Trophoblast cell (in vitro differentiated cells and primary cell): ENCODE results near the gene MAGEA9B.
"Not testable (repeated sequence)": the region's sequence is repeated elsewhere in the genome, so short reads cannot be mapped to it uniquely, and the experiment has no call there.

Experiments
- DNase-seq, 2 donors: peaks; one replicate each; pipeline ENCODE4 v3.0.0-alpha.2; 2016
- H2AFZ ChIP-seq: 2 replicates; pipeline ENCODE4 v1.6.1; 2013; ENCODE audit warnings: low read length, moderate library complexity, mild to moderate bottlenecking; ENCODE audit not compliant: insufficient read depth, poor library complexity
- H2AK5ac ChIP-seq: 2 replicates; pipeline ENCODE4 v1.6.1; 2013; ENCODE audit warnings: mild to moderate bottlenecking, low read length
- H2BK120ac ChIP-seq: 2 replicates; pipeline ENCODE4 v1.6.1; 2013; ENCODE audit warnings: low read length, mild to moderate bottlenecking, moderate library complexity; ENCODE audit not compliant: insufficient read depth, poor library complexity
- H2BK12ac ChIP-seq: 2 replicates; pipeline ENCODE4 v1.6.1; 2013; ENCODE audit warnings: mild to moderate bottlenecking, low read length, moderate library complexity
- H2BK5ac ChIP-seq: 2 replicates; pipeline ENCODE4 v1.6.1; 2013; ENCODE audit warnings: low read length, low read depth, moderate library complexity, mild to moderate bottlenecking; ENCODE audit not compliant: poor library complexity
- H3K14ac ChIP-seq: 2 replicates; pipeline ENCODE4 v1.6.1; 2013; ENCODE audit warnings: mild to moderate bottlenecking, low read length
- H3K18ac ChIP-seq: 2 replicates; pipeline ENCODE4 v1.6.1; 2013; ENCODE audit warnings: mild to moderate bottlenecking, low read length
- H3K23ac ChIP-seq: 2 replicates; pipeline ENCODE4 v1.6.1; 2013; ENCODE audit warnings: low read length
- H3K27ac ChIP-seq: 2 replicates; pipeline ENCODE4 v1.5.1; 2013; ENCODE audit warnings: low read depth, mild to moderate bottlenecking, inconsistent platforms, low read length, moderate library complexity
- H3K27me3 ChIP-seq: 2 replicates; pipeline ENCODE4 v1.6.1; 2013; ENCODE audit warnings: inconsistent platforms, mild to moderate bottlenecking, low read length, moderate library complexity; ENCODE audit not compliant: insufficient read depth
- H3K36me3 ChIP-seq, 2 experiments: 1 replicate in 1 of 2; 2 replicates in 1 of 2; pipeline ENCODE4 v1.6.1; 2013; ENCODE audit warnings: low read length in 2 of 2, mild to moderate bottlenecking in 2 of 2, moderate library complexity in 1 of 2; ENCODE audit not compliant: insufficient read depth in 2 of 2, control insufficient read depth in 1 of 2
- H3K4ac ChIP-seq: 2 replicates; pipeline ENCODE4 v1.6.1; 2013; ENCODE audit warnings: low read depth, mild to moderate bottlenecking, low read length, moderate library complexity
- H3K4me1 ChIP-seq, 2 experiments: 1 replicate in 1 of 2; 2 replicates in 1 of 2; pipeline ENCODE4 v1.6.1; 2013; ENCODE audit warnings: low read length in 2 of 2, mild to moderate bottlenecking in 2 of 2, moderate library complexity in 1 of 2; ENCODE audit not compliant: insufficient read depth in 2 of 2, control insufficient read depth in 1 of 2
- H3K4me2 ChIP-seq: 2 replicates; pipeline ENCODE4 v1.6.1; 2013; ENCODE audit warnings: inconsistent platforms, mild to moderate bottlenecking, low read length, moderate library complexity
- H3K4me3 ChIP-seq: 2 replicates; pipeline ENCODE4 v1.5.1; 2013; ENCODE audit warnings: mild to moderate bottlenecking, low read depth, low read length, inconsistent platforms
- H3K79me1 ChIP-seq: one replicate; pipeline ENCODE4 v1.6.1; 2013; ENCODE audit warnings: low read length
- H3K79me2 ChIP-seq: 2 replicates; pipeline ENCODE4 v1.6.1; 2013; ENCODE audit warnings: low read length, mild to moderate bottlenecking; ENCODE audit not compliant: control insufficient read depth, insufficient read depth, poor library complexity
- H3K9ac ChIP-seq: 2 replicates; pipeline ENCODE4 v1.6.1; 2013; ENCODE audit warnings: mild to moderate bottlenecking, low read length
- H3K9me3 ChIP-seq: 2 replicates; pipeline ENCODE4 v1.6.1; 2013; ENCODE audit warnings: low read depth, mild to moderate bottlenecking, control low read depth, inconsistent platforms, low read length; ENCODE audit not compliant: insufficient read depth
- H4K12ac ChIP-seq: 2 replicates; pipeline ENCODE4 v1.6.1; 2013; ENCODE audit warnings: low read depth, mild to moderate bottlenecking, low read length, moderate library complexity
- H4K8ac ChIP-seq: 2 replicates; pipeline ENCODE4 v1.6.1; 2013; ENCODE audit warnings: low read depth, mild to moderate bottlenecking, low read length, moderate library complexity
- H4K91ac ChIP-seq: one replicate; pipeline ENCODE4 v1.6.1; 2013; ENCODE audit warnings: low read depth, mild to moderate bottlenecking, low read length, moderate library complexity
- WGBS: extraction: QIAGEN DNeasy Blood & Tissue Kit; methylation state at CpG from one replicate; pipeline ENCODE4 v1.1.7; 2013; ENCODE audit warnings: missing lambda C conversion rate; ENCODE audit not compliant: insufficient read length, insufficient coverage; ENCODE audit errors: extremely low coverage; 5-methylcytosine and 5-hydroxymethylcytosine counted together

Gene MAGEA9B

DNA sequence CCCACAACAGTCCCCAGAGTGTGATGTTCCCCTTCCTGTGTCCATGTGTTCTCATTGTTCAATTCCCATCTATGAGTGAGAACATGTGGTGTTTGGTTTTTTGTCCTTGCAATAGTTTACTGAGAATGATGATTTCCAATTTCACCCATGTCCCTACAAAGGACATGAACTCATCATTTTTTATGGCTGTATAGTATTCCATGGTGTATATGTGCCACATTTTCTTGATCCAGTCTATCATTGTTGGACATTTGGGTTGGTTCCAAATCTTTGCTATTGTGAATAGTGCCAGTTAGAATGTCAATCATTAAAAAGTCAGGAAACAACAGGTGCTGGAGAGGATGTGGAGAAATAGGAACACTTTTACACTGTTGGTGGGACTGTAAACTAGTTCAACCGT lies 32.4 kb upstream of the MAGEA9B start:
- not testable (repeated sequence) for H3K4me1 ChIP-seq, H3K4me3 ChIP-seq, H2BK5ac ChIP-seq, H3K18ac ChIP-seq, H4K12ac ChIP-seq, H3K23ac ChIP-seq, H3K27me3 ChIP-seq, H3K14ac ChIP-seq, H3K9ac ChIP-seq, H3K9me3 ChIP-seq, H3K36me3 ChIP-seq, H3K79me1 ChIP-seq, H3K4ac ChIP-seq, H3K79me2 ChIP-seq, H2AFZ ChIP-seq, H3K27ac ChIP-seq, H3K4me2 ChIP-seq, H2AK5ac ChIP-seq, H2BK12ac ChIP-seq, H2BK120ac ChIP-seq, H4K91ac ChIP-seq, H4K8ac ChIP-seq, DNase-seq
- no CpG with 5 or more reads among the region's 1 CpG for WGBS

DNA sequence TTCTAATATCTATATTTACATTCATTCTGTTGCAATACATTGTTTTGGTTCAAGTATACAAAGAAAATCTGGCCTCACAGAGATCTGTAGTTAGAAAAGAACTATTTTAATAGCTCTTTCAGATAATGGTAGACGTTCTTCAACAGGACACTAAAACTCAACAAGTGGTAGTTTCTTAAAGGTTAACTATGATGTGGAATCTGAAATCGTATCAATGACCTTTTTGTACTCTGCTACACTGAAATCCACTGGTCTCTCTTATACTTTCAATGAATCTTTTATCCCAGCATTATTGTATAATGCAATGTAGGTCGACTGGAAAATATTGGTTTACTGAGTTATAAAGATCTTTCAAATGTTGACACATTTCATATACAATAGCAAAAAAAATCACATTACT lies 31.6 kb upstream of the MAGEA9B start:
- Histone ChIP-seq H3K23ac (no peak overlapping the region), H3K4ac (no peak overlapping the region), H3K36me3 (no peaks in the 10 kb centered on the region), H3K9ac (no peak overlapping the region), H3K79me2 (no peaks in the 10 kb centered on the region), H3K27me3 (no peaks in the 10 kb centered on the region), H2AK5ac (no peak overlapping the region), H4K12ac (no peak overlapping the region), H3K18ac (no peak overlapping the region), H3K79me1 (no peaks in the 10 kb centered on the region), H3K27ac (no peak overlapping the region), H4K8ac (no peak overlapping the region), H2BK12ac (no peak overlapping the region), H3K4me2 (no peak overlapping the region), H2AFZ (no peak overlapping the region), H3K4me1 (no peaks in the 10 kb centered on the region), H2BK5ac (no peak overlapping the region), H3K4me3 (no peak overlapping the region), H2BK120ac (no peak overlapping the region), H3K9me3 (no peaks in the 10 kb centered on the region), H3K14ac (no peak overlapping the region), H4K91ac (no peak overlapping the region)
- no peak for DNase-seq
- no CpG with 5 or more reads among the region's 3 CpGs for WGBS

GRCh38 chrX:149611623-149612175 lies 24.4 kb upstream of the MAGEA9B start:
- Histone ChIP-seq H3K79me2 (no peaks in the 10 kb centered on the region), H3K4me1 (no peaks in the 10 kb centered on the region), H3K27ac (no peak overlapping the region), H4K8ac (no peak overlapping the region), H4K12ac (no peak overlapping the region), H3K4me3 (no peak overlapping the region), H3K4me2 (no peak overlapping the region), H3K36me3 (no peaks in the 10 kb centered on the region), H2AK5ac (no peak overlapping the region), H3K4ac (no peak overlapping the region), H3K9me3 (no peaks in the 10 kb centered on the region), H2BK12ac (no peak overlapping the region), H3K27me3 (no peaks in the 10 kb centered on the region), H3K18ac (no peak overlapping the region), H3K79me1 (no peaks in the 10 kb centered on the region), H3K14ac (no peak overlapping the region), H2AFZ (no peak overlapping the region), H4K91ac (no peak overlapping the region), H2BK5ac (no peak overlapping the region), H3K23ac (no peak overlapping the region), H2BK120ac (no peak overlapping the region), H3K9ac (no peak overlapping the region)
- no CpG with 5 or more reads among the region's 1 CpG for WGBS
- DNase-seq: no peak

GRCh38 chrX:149610511-149610910 lies 23.3 kb upstream of the MAGEA9B start:
- Histone ChIP-seq H4K91ac (no peak overlapping the region), H2BK120ac (no peak overlapping the region), H3K79me1 (no peaks in the 10 kb centered on the region), H3K4me3 (no peak overlapping the region), H3K4me2 (no peak overlapping the region), H2AFZ (no peak overlapping the region), H2BK5ac (no peak overlapping the region), H3K27ac (no peak overlapping the region), H2AK5ac (no peak overlapping the region), H4K8ac (no peak overlapping the region), H3K18ac (no peak overlapping the region), H3K27me3 (no peaks in the 10 kb centered on the region), H3K9ac (no peak overlapping the region), H3K4ac (no peak overlapping the region), H2BK12ac (no peak overlapping the region), H3K79me2 (no peaks in the 10 kb centered on the region), H3K23ac (no peak overlapping the region), H3K4me1 (peaks cover 3 to 5% of the 10 kb centered on the region in 2 experiments), H3K36me3 (no peaks in the 10 kb centered on the region), H3K9me3 (no peaks in the 10 kb centered on the region), H3K14ac (no peak overlapping the region), H4K12ac (no peak overlapping the region)
- DNase-seq: peak in 1 of 2 donors; percentile 10
- whole genome bisulfite sequencing: no CpG with 5 or more reads among the region's 5 CpGs
